MM.1S (cell line): ENCODE data around the gene RSF1.
"Not testable (repeated sequence)": the region's sequence is repeated elsewhere in the genome, so short reads cannot be mapped to it uniquely, and the experiment has no call there.

Experiments
- DNase-seq: peaks from one replicate; pipeline ENCODE4 v3.0.0-alpha.2; 2015
- H2AFZ ChIP-seq: fragments of 300-600 bp; sonication (generic); 2 replicates; pipeline ENCODE4 v1.6.0; 2016; ENCODE audit warnings: antibody characterized with exemption, low read length
- H3F3A ChIP-seq: fragments of 300-600 bp; sonication (generic); 2 replicates; pipeline ENCODE4 v1.6.1; 2016; ENCODE audit warnings: mild to moderate bottlenecking, antibody characterized with exemption, low read length, moderate library complexity, mixed read lengths; ENCODE audit not compliant: insufficient read depth
- H3K27ac ChIP-seq: fragments of 300-600 bp; sonication (generic); 2 replicates; pipeline ENCODE4 v1.5.1; 2016; ENCODE audit warnings: mild to moderate bottlenecking, low read length
- H3K27me3 ChIP-seq: fragments of 300-600 bp; sonication (generic); replicated peaks from 2 replicates; pipeline ENCODE4 v1.6.0; 2016; ENCODE audit warnings: low read length; ENCODE audit not compliant: insufficient read depth
- H3K36me3 ChIP-seq: fragments of 300-600 bp; sonication (generic); replicated peaks from 2 replicates; pipeline ENCODE4 v1.6.1; 2016; ENCODE audit warnings: mild to moderate bottlenecking, low read length, mixed read lengths; ENCODE audit not compliant: insufficient read depth
- H3K4me1 ChIP-seq: fragments of 300-600 bp; sonication (generic); 2 replicates; pipeline ENCODE4 v1.6.1; 2016; ENCODE audit warnings: low read length, mixed read lengths
- H3K4me2 ChIP-seq: fragments of 300-600 bp; sonication (generic); 2 replicates; pipeline ENCODE4 v1.6.0; 2016; ENCODE audit warnings: low read depth, low read length
- H3K4me3 ChIP-seq: fragments of 300-600 bp; sonication (generic); 2 replicates; pipeline ENCODE4 v1.5.1; 2016; ENCODE audit warnings: low read length, mixed read lengths
- H3K79me2 ChIP-seq: fragments of 300-600 bp; sonication (generic); 2 replicates; pipeline ENCODE4 v1.6.1; 2016; ENCODE audit warnings: mixed run types, low read length, mixed read lengths
- H3K9ac ChIP-seq: fragments of 300-600 bp; sonication (generic); 2 replicates; pipeline ENCODE4 v1.6.1; 2016; ENCODE audit warnings: low read length, mixed read lengths
- H3K9me2 ChIP-seq: fragments of 300-600 bp; sonication (generic); replicated peaks from 2 replicates; pipeline ENCODE4 v1.6.1; 2016; ENCODE audit warnings: mild to moderate bottlenecking, low read length, mixed read lengths; ENCODE audit not compliant: insufficient read depth
- H3K9me3 ChIP-seq: fragments of 300-600 bp; sonication (generic); replicated peaks from 2 replicates; pipeline ENCODE4 v1.6.1; 2016; ENCODE audit warnings: mild to moderate bottlenecking, low read length, mixed read lengths; ENCODE audit not compliant: insufficient read depth
- H4K20me1 ChIP-seq: fragments of 300-600 bp; sonication (generic); 2 replicates; pipeline ENCODE4 v1.6.1; 2016; ENCODE audit warnings: mild to moderate bottlenecking, low read length, moderate library complexity, mixed read lengths; ENCODE audit not compliant: insufficient read depth
- EZH2 ChIP-seq: fragments of 300-600 bp; sonication (generic); optimal IDR thresholded peaks from 2 replicates; pipeline ENCODE3; 2017; ENCODE audit warnings: low read depth, mild to moderate bottlenecking, antibody characterized with exemption, low read length, mixed read lengths
- EZH2phosphoT487 ChIP-seq: fragments of 300-600 bp; sonication (generic); IDR thresholded peaks from 2 replicates; pipeline ENCODE4 v1.6.1; 2018; ENCODE audit warnings: antibody characterized with exemption, low read length
- TF ChIP-seq, protein P1 (sequence below): fragments of 300-600 bp; sonication (generic); IDR thresholded peaks from 2 replicates; pipeline ENCODE4 v1.5.1; 2016; ENCODE audit warnings: antibody characterized with exemption, low read length, mixed read lengths

Gene RSF1

DNA sequence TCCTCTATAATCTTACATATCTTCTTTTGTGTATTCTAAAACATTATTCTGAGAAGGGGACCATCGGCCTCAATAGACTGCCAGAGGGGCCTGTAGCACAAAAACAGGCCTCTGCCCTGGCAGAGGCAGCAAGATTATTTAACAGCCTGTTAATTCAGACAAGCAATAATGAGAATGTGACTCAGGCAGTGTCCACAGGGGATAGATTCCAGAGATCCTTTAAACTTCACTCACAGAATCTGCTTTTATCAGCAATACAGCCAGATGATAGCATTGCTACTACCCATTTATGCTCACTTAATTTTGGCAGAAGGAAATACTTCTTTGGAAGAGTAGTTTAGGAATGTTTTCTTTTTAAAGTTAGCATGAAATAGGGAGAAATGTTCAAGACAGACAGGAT lies 45.3 kb upstream of the RSF1 start:
- no peaks in the 10 kb centered on the region for H3K9me3 ChIP-seq
- H3K79me2 ChIP-seq, result no peaks in the 10 kb centered on the region
- H3K9me2 ChIP-seq, result no peaks in the 10 kb centered on the region
- H3K27ac ChIP-seq, result no peak overlapping the region
- H3K9ac ChIP-seq, result no peak overlapping the region
- H4K20me1 ChIP-seq, result no peaks in the 10 kb centered on the region
- no peak for DNase-seq
- no peaks in the 10 kb centered on the region for H3F3A ChIP-seq
- no peaks in the 10 kb centered on the region for H3K36me3 ChIP-seq
- no peaks in the 10 kb centered on the region for H3K27me3 ChIP-seq
- no peaks in the 10 kb centered on the region for H3K4me1 ChIP-seq
- no peak overlapping the region for H3K4me3 ChIP-seq
- TF ChIP-seq EZH2 (no peak), EZH2phosphoT487 (no peak)
- TF ChIP-seq, protein P1, sequence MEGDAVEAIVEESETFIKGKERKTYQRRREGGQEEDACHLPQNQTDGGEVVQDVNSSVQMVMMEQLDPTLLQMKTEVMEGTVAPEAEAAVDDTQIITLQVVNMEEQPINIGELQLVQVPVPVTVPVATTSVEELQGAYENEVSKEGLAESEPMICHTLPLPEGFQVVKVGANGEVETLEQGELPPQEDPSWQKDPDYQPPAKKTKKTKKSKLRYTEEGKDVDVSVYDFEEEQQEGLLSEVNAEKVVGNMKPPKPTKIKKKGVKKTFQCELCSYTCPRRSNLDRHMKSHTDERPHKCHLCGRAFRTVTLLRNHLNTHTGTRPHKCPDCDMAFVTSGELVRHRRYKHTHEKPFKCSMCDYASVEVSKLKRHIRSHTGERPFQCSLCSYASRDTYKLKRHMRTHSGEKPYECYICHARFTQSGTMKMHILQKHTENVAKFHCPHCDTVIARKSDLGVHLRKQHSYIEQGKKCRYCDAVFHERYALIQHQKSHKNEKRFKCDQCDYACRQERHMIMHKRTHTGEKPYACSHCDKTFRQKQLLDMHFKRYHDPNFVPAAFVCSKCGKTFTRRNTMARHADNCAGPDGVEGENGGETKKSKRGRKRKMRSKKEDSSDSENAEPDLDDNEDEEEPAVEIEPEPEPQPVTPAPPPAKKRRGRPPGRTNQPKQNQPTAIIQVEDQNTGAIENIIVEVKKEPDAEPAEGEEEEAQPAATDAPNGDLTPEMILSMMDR, result no peak
- H2AFZ ChIP-seq, result no peak overlapping the region
- no peak overlapping the region for H3K4me2 ChIP-seq

DNA sequence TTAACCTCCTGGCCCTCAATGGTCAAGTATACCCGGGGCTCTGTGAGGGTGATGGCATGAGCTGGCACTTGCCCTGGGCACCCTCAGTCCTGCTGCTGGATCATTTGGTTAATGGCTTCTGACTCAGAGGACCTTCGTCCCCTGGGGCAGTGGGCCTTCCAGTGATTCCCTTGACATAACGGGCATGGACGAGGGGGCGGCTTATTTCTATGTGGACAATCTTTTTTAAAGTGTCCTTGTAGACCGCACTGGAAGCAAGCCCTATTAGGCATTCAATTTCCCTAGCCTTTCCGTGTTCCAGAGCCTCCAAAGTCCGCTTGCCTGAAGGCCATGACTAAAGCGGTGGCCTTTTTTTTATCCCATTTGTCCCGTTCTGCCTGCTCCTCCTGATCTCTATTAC lies 40.9 kb upstream of the RSF1 start:
- not testable (repeated sequence) for H3K27ac ChIP-seq, H3F3A ChIP-seq, H3K4me2 ChIP-seq, H3K36me3 ChIP-seq, DNase-seq, H4K20me1 ChIP-seq, H3K4me1 ChIP-seq, H3K79me2 ChIP-seq, H3K27me3 ChIP-seq, H3K9me3 ChIP-seq, H3K9me2 ChIP-seq, H2AFZ ChIP-seq, H3K9ac ChIP-seq, H3K4me3 ChIP-seq

DNA sequence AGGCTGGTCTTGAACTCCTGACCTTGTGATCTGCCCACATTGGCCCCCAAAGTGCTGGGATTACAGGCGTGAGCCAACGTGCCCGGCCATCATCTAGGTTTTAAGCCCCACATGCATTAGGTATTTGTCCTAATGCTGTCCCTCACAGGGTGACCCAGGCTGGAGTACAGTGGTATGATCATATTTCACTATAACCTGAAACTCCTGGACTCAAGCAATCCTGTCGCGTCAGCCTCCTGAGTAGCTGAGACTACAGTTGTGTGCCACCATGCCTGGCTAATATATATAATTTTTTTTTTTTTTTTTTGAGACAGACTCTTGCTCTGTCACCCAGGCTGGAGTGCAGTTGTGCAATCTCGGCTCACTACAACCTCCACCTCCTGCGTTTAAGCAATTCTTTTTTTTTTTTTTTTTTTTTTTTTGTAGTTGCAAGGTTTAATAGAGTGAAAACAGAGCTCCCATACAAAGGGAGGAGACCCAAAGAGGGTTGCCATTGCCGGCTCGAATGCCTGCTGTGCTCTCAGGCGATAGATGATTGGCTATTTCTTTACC lies 37.5 kb upstream of the RSF1 start:
- H3K9me3 ChIP-seq, H3K4me2 ChIP-seq, H3K36me3 ChIP-seq, H4K20me1 ChIP-seq, H3K79me2 ChIP-seq, H3K4me3 ChIP-seq, H3K9me2 ChIP-seq, H3K27me3 ChIP-seq, H2AFZ ChIP-seq, H3F3A ChIP-seq, H3K27ac ChIP-seq, H3K9ac ChIP-seq, H3K4me1 ChIP-seq, DNase-seq: not testable (repeated sequence)

DNA sequence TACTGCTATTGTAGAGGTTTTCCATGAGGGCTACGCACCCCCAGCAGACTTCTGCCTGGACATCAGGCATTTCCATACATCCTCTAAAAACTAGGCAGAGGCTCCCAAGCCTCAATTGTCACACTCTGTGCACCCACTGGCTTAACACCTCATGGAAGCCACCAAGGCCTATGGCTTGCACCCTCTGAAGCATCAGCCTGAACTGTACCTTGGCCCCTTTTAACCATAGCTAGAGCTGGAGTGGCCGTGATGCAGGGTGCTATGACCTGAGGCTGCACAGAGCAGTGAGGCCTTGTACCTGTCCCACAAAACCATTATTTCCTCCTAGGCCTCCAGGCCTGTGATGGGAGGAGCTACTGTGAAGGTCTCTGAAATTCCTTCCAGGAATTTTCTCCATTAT lies 34.3 kb upstream of the RSF1 start:
- no peak overlapping the region for H3K27ac ChIP-seq
- no peak overlapping the region for H3K4me3 ChIP-seq
- H3K9me2 ChIP-seq, result no peaks in the 10 kb centered on the region; the same call in 1 of the 2 replicates
- TF ChIP-seq EZH2 (no peak), EZH2phosphoT487 (no peak)
- TF ChIP-seq, protein P1, result no peak
- H3K36me3 ChIP-seq, result no peaks in the 10 kb centered on the region
- H3F3A ChIP-seq, result no peaks in the 10 kb centered on the region
- H3K4me1 ChIP-seq, result no peaks in the 10 kb centered on the region
- no peaks in the 10 kb centered on the region for H3K79me2 ChIP-seq
- no peak overlapping the region for H3K9ac ChIP-seq
- H2AFZ ChIP-seq, result no peak overlapping the region
- DNase-seq, result no peak
- no peaks in the 10 kb centered on the region for H3K27me3 ChIP-seq
- H3K4me2 ChIP-seq, result no peak overlapping the region
- no peaks in the 10 kb centered on the region for H4K20me1 ChIP-seq
- H3K9me3 ChIP-seq, result no peaks in the 10 kb centered on the region
